ENCODE data around the gene MMP1.

MMP1 gene

GRCh38 chr11:102783720-102784119, 14.2 kb downstream of the MMP1 start:
- Histone ChIP-seq H3K9me2 (ENCODE audit: low read depth, low read length) (no peaks in the 10 kb centered on the region), H3K36me3 (ENCODE audit: insufficient read depth, low read length) (no peaks in the 10 kb centered on the region), H3K9ac (ENCODE audit: low read length) (no peak overlapping the region), H3K9me3 (ENCODE audit: low read length) (no peaks in the 10 kb centered on the region), H2AFZ (ENCODE audit: low read length) (no peak overlapping the region), H3K27me3 (ENCODE audit: insufficient read depth, low read length) (no peaks in the 10 kb centered on the region), H3K4me3 (ENCODE audit: low read depth, low read length, poor library complexity, severe bottlenecking) (no peak overlapping the region), H3K79me2 (ENCODE audit: insufficient read depth, low read length) (no peaks in the 10 kb centered on the region), H3F3A (ENCODE audit: insufficient read depth, low read length) (no peaks in the 10 kb centered on the region), H3K4me1 (ENCODE audit: insufficient read depth, low read length, severe bottlenecking) (no peaks in the 10 kb centered on the region), H4K20me1 (ENCODE audit: insufficient read depth, low read length) (no peaks in the 10 kb centered on the region), H3K4me2 (ENCODE audit: low read length) (no peak overlapping the region), H3K27ac (ENCODE audit: low read depth, low read length, poor library complexity, severe bottlenecking) (no peak overlapping the region)
- TF ChIP-seq, protein P1, sequence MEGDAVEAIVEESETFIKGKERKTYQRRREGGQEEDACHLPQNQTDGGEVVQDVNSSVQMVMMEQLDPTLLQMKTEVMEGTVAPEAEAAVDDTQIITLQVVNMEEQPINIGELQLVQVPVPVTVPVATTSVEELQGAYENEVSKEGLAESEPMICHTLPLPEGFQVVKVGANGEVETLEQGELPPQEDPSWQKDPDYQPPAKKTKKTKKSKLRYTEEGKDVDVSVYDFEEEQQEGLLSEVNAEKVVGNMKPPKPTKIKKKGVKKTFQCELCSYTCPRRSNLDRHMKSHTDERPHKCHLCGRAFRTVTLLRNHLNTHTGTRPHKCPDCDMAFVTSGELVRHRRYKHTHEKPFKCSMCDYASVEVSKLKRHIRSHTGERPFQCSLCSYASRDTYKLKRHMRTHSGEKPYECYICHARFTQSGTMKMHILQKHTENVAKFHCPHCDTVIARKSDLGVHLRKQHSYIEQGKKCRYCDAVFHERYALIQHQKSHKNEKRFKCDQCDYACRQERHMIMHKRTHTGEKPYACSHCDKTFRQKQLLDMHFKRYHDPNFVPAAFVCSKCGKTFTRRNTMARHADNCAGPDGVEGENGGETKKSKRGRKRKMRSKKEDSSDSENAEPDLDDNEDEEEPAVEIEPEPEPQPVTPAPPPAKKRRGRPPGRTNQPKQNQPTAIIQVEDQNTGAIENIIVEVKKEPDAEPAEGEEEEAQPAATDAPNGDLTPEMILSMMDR (IDR thresholded peaks at IDR 0.05; ENCODE audit: low read length): no peak
- no peak for TF ChIP-seq EZH2 (IDR thresholded peaks at IDR 0.05; ENCODE audit: borderline replicate concordance, low read length)

GRCh38 chr11:102783016-102783415, 14.9 kb downstream of the MMP1 start:
- Histone ChIP-seq H3K36me3 (ENCODE audit: insufficient read depth, low read length) (no peaks in the 10 kb centered on the region), H3K4me3 (ENCODE audit: low read depth, low read length, poor library complexity, severe bottlenecking) (no peak overlapping the region), H3K27ac (ENCODE audit: low read depth, low read length, poor library complexity, severe bottlenecking) (no peak overlapping the region), H4K20me1 (ENCODE audit: insufficient read depth, low read length) (no peaks in the 10 kb centered on the region), H3K9me2 (ENCODE audit: low read depth, low read length) (no peaks in the 10 kb centered on the region), H3K9ac (ENCODE audit: low read length) (no peak overlapping the region), H3F3A (ENCODE audit: insufficient read depth, low read length) (no peaks in the 10 kb centered on the region), H3K4me2 (ENCODE audit: low read length) (no peak overlapping the region), H3K27me3 (ENCODE audit: insufficient read depth, low read length) (no peaks in the 10 kb centered on the region), H3K4me1 (ENCODE audit: insufficient read depth, low read length, severe bottlenecking) (no peaks in the 10 kb centered on the region), H2AFZ (ENCODE audit: low read length) (no peak overlapping the region), H3K79me2 (ENCODE audit: insufficient read depth, low read length) (no peaks in the 10 kb centered on the region), H3K9me3 (ENCODE audit: low read length) (no peaks in the 10 kb centered on the region)
- no peak for TF ChIP-seq EZH2 (IDR thresholded peaks at IDR 0.05; ENCODE audit: borderline replicate concordance, low read length)
- TF ChIP-seq, protein P1 (IDR thresholded peaks at IDR 0.05; ENCODE audit: low read length): no peak

GRCh38 chr11:102781676-102782075, 16.3 kb downstream of the MMP1 start:
- Histone ChIP-seq H3K4me3 (ENCODE audit: low read depth, low read length, poor library complexity, severe bottlenecking) (no peak overlapping the region), H2AFZ (ENCODE audit: low read length) (no peak overlapping the region), H3K36me3 (ENCODE audit: insufficient read depth, low read length) (no peaks in the 10 kb centered on the region), H3K9me2 (ENCODE audit: low read depth, low read length) (no peaks in the 10 kb centered on the region), H3K79me2 (ENCODE audit: insufficient read depth, low read length) (no peaks in the 10 kb centered on the region), H4K20me1 (ENCODE audit: insufficient read depth, low read length) (no peaks in the 10 kb centered on the region), H3K4me1 (ENCODE audit: insufficient read depth, low read length, severe bottlenecking) (no peaks in the 10 kb centered on the region), H3K9ac (ENCODE audit: low read length) (no peak overlapping the region), H3F3A (ENCODE audit: insufficient read depth, low read length) (no peaks in the 10 kb centered on the region), H3K4me2 (ENCODE audit: low read length) (no peak overlapping the region), H3K27me3 (ENCODE audit: insufficient read depth, low read length) (no peaks in the 10 kb centered on the region), H3K9me3 (ENCODE audit: low read length) (no peaks in the 10 kb centered on the region), H3K27ac (ENCODE audit: low read depth, low read length, poor library complexity, severe bottlenecking) (no peak overlapping the region)
- TF ChIP-seq, protein P1 (IDR thresholded peaks at IDR 0.05; ENCODE audit: low read length): no peak
- no peak for TF ChIP-seq EZH2 (IDR thresholded peaks at IDR 0.05; ENCODE audit: borderline replicate concordance, low read length)

All from OCI-LY1 (cell line).